HCT116 (cell line): ENCODE results near the gene RBM20. TPM values are rescaled to one million over a fixed set of nuclear protein-coding genes. Genes with fewer than 3 reads are reported as not detected.

Source experiments
- ATAC-seq: fragments of 200-7000 bp; cut with Tn5 transposase; 2 replicates; pipeline ENCODE4 v1.9.1; 2020; ENCODE audit warnings: mild to moderate bottlenecking, moderate library complexity
- BruUV-seq: library from RNA; stranded (reverse); fragments of 400-500 nt; replicated peaks from 2 replicates; lab custom pipeline; 2021; lab: Mats Ljungman, UMichigan
- CTCF ChIA-PET: fragments of 300-600 bp; sonication (Branson Sonifier 250); formaldehyde crosslinking; loops from one replicate; lab custom pipeline; 2021; ENCODE audit warnings: antibody characterized with exemption; lab: Charles Lee
- POLR2A ChIA-PET: fragments of 300-600, 350-600 bp; sonication (Branson Sonifier 250); formaldehyde crosslinking; loops from one replicate; lab custom pipeline; 2021; ENCODE audit warnings: antibody characterized with exemption; lab: Charles Lee
- RAD21 ChIA-PET, 2 experiments: fragments of 300-600 bp; sonication (Branson Sonifier 250); formaldehyde crosslinking; loops; one replicate each; lab custom pipeline; 2023; ENCODE audit warnings: low total read pairs in 2 of 2; ENCODE audit not compliant: uncharacterized antibody in 2 of 2, unreplicated experiment in 2 of 2, low non-redundant PET in 1 of 2; lab: Charles Lee
- DNase-seq: peaks from one replicate; pipeline ENCODE4 v3.0.0-alpha.2; 2010; ENCODE audit warnings: low read depth, low spot score
- H2AFZ ChIP-seq: fragments of 200-600 bp; shearing (Covaris generic), sonication (generic); 2 replicates; pipeline ENCODE4 v1.6.1; 2017; ENCODE audit warnings: low read depth, mixed run types, mixed read lengths, antibody characterized with exemption, low read length; ENCODE audit not compliant: poor library complexity, severe bottlenecking
- H3K27ac ChIP-seq: 2 replicates; pipeline ENCODE4 v1.5.1; 2012; ENCODE audit warnings: low read depth, low read length
- H3K27me3 ChIP-seq: fragments of 200-600 bp; sonication (generic); 2 replicates; pipeline ENCODE4 v1.6.1; 2016; ENCODE audit warnings: mixed run types, low read length, mixed read lengths; ENCODE audit not compliant: insufficient read depth
- H3K36me3 ChIP-seq, 2 experiments: fragments of 200-500 bp in 1 of 2; fragments of 200-600 bp in 1 of 2; sonication (Bioruptor generic) in 1 of 2; sonication (generic) in 1 of 2; 2 replicates each; pipeline versions ENCODE4 v1.5.1 to v1.6.1; 2014 to 2016; ENCODE audit warnings: low read length in 2 of 2, inconsistent platforms in 1 of 2, mixed read lengths in 1 of 2, mixed run types in 1 of 2; ENCODE audit not compliant: insufficient read depth in 2 of 2, control insufficient read depth in 1 of 2
- H3K4me1 ChIP-seq, 2 experiments: fragments of 200-600 bp in 1 of 2; sonication (generic) in 1 of 2; 2 replicates each; pipeline versions ENCODE4 v1.5.1 to v1.6.1; 2012 to 2017; ENCODE audit warnings: low read length in 2 of 2, inconsistent platforms in 1 of 2, mild to moderate bottlenecking in 1 of 2, mixed read lengths in 1 of 2, mixed run types in 1 of 2, moderate library complexity in 1 of 2; ENCODE audit not compliant: insufficient read depth in 2 of 2, control insufficient read depth in 1 of 2
- H3K4me2 ChIP-seq: fragments of 200-600 bp; sonication (generic); 2 replicates; pipeline ENCODE4 v1.6.1; 2017; ENCODE audit warnings: mixed run types, low read length, mixed read lengths
- H3K4me3 ChIP-seq, 2 experiments: fragments of 200-600 bp in 1 of 2; sonication (generic) in 1 of 2; replicated peaks in 1 of 2; 2 replicates each; pipeline ENCODE4 v1.5.1; 2011 to 2016; ENCODE audit warnings: low read length in 2 of 2, control low read depth in 1 of 2, low read depth in 1 of 2, mild to moderate bottlenecking in 1 of 2, mixed read lengths in 1 of 2, mixed run types in 1 of 2
- H3K79me2 ChIP-seq: fragments of 200-600 bp; sonication (generic); 2 replicates; pipeline ENCODE4 v1.6.1; 2017; ENCODE audit warnings: mild to moderate bottlenecking, mixed run types, low read length, moderate library complexity, mixed read lengths; ENCODE audit not compliant: insufficient read depth
- H3K9ac ChIP-seq: fragments of 200-600 bp; sonication (generic); 2 replicates; pipeline ENCODE4 v1.6.1; 2016; ENCODE audit warnings: low read length, mixed read lengths
- H3K9me2 ChIP-seq: fragments of 200-600 bp; sonication (generic), shearing (Covaris generic); 2 replicates; pipeline ENCODE4 v1.6.1; 2017; ENCODE audit warnings: mixed run types, mild to moderate bottlenecking, moderate library complexity; ENCODE audit not compliant: insufficient read depth
- H3K9me3 ChIP-seq, 2 experiments: fragments of 200-500 bp in 1 of 2; fragments of 200-600 bp in 1 of 2; sonication (Bioruptor generic) in 1 of 2; sonication (generic) in 1 of 2; 2 replicates each; pipeline ENCODE4 v1.6.1; 2014 to 2017; ENCODE audit warnings: low read length in 2 of 2, mixed read lengths in 2 of 2, inconsistent platforms in 1 of 2, low read depth in 1 of 2, mild to moderate bottlenecking in 1 of 2, mixed run types in 1 of 2, moderate library complexity in 1 of 2; ENCODE audit not compliant: control insufficient read depth in 1 of 2, insufficient read depth in 1 of 2
- H4K20me1 ChIP-seq: fragments of 200-600 bp; sonication (generic), shearing (Covaris generic); 2 replicates; pipeline ENCODE4 v1.6.1; 2017; ENCODE audit warnings: mixed run types, mild to moderate bottlenecking, moderate library complexity; ENCODE audit not compliant: insufficient read depth
- ATF3 ChIP-seq: IDR thresholded peaks from 2 replicates; pipeline ENCODE4 v1.6.1; 2012
- EGR1 ChIP-seq: IDR thresholded peaks from 2 replicates; pipeline ENCODE4 v1.6.1; 2012; ENCODE audit warnings: low read depth
- ELF1 ChIP-seq: IDR thresholded peaks from 2 replicates; pipeline ENCODE4 v1.6.1; 2012; ENCODE audit warnings: low read depth, borderline replicate concordance
- EZH2 ChIP-seq: fragments of 200-600 bp; sonication (generic); IDR thresholded peaks from 2 replicates; pipeline ENCODE4 v1.6.1; 2017; ENCODE audit warnings: antibody characterized with exemption, mixed run types
- EZH2phosphoT487 ChIP-seq: fragments of 200-600 bp; IDR thresholded peaks from 2 replicates; pipeline ENCODE4 v1.6.1; 2018; ENCODE audit warnings: antibody characterized with exemption, borderline replicate concordance
- MAX ChIP-seq: IDR thresholded peaks from 2 replicates; pipeline ENCODE4 v1.6.1; 2012
- POLR2AphosphoS5 ChIP-seq: IDR thresholded peaks from 2 replicates; pipeline ENCODE4 v1.6.1; 2011; ENCODE audit warnings: mild to moderate bottlenecking, low read depth, low read length, moderate library complexity
- ZBTB33 ChIP-seq: IDR thresholded peaks from 2 replicates; pipeline ENCODE4 v1.6.1; 2011; ENCODE audit warnings: mild to moderate bottlenecking, low read length, moderate library complexity; ENCODE audit not compliant: insufficient replicate concordance; ENCODE audit errors: extremely low read depth
- ZFX ChIP-seq: fragments of 450-650 bp; IDR thresholded peaks from 2 replicates; pipeline ENCODE4 v1.6.1; 2017
- ZNF274 ChIP-seq: fragments of 200-500 bp; sonication (Bioruptor generic); IDR thresholded peaks from 2 replicates; pipeline ENCODE4 v1.6.1; 2014; ENCODE audit warnings: mild to moderate bottlenecking, low read depth, low read length, inconsistent platforms
- intact Hi-C: fragments of 100-400 bp; cut with micrococcal nuclease; formaldehyde crosslinking; loops from 2 replicates; pipeline ENCODE4 v1.10.0; 2022
- total RNA-seq: library from RNA; stranded (reverse); gene quantifications from one replicate; pipeline ENCODE4 v1.2.1, GENCODE V29; 2021; ENCODE audit not compliant: unreplicated experiment

Gene RBM20
- total RNA-seq, 1 experiment from 2014 or later = 2.0 TPM

GRCh38 chr10:110711382-110711781, 67.2 kb downstream of the RBM20 start:
- H3K79me2 ChIP-seq = no peaks in the 10 kb centered on the region
- no peak overlapping the region for H2AFZ ChIP-seq
- CTCF ChIA-PET = no interaction called here
- ATAC-seq (no peak), DNase-seq (no peak)
- H3K4me3 ChIP-seq = no peak overlapping the region
- no peak for TF ChIP-seq EGR1
- TF ChIP-seq EZH2 = no peak
- no peak for TF ChIP-seq ATF3
- TF ChIP-seq ZNF274 = no peak
- no peak for TF ChIP-seq POLR2AphosphoS5
- no peak for TF ChIP-seq MAX
- TF ChIP-seq ZFX = no peak
- no peak for TF ChIP-seq ZBTB33
- TF ChIP-seq EZH2phosphoT487 = no peak
- no peak for TF ChIP-seq ELF1
- H3K27ac ChIP-seq = no peak overlapping the region
- H3K27me3 ChIP-seq = no peaks in the 10 kb centered on the region
- POLR2A ChIA-PET = no interaction called here
- H3K4me1 ChIP-seq = peaks cover 9 to 10% of the 10 kb centered on the region in 2 experiments
- no peak overlapping the region for H3K4me2 ChIP-seq
- no peaks in the 10 kb centered on the region for H4K20me1 ChIP-seq
- no peaks in the 10 kb centered on the region for H3K9me2 ChIP-seq
- H3K9ac ChIP-seq = no peak overlapping the region
- H3K9me3 ChIP-seq = no peaks in the 10 kb centered on the region
- H3K36me3 ChIP-seq = no peaks in the 10 kb centered on the region
- RAD21 ChIA-PET = no interaction called here
- no TSS peak for BruUV-seq
- intact Hi-C loops = no loop called here
